Endothelial cell of umbilical vein (primary cell): ENCODE results near the gene PSMD13.

Experiments
- GATA2 ChIP-seq: IDR thresholded peaks from 2 replicates; pipeline ENCODE4 v1.7.0; 2011; ENCODE audit warnings: low read depth, mild to moderate bottlenecking, moderate library complexity, mixed read lengths, low read length; ENCODE audit not compliant: insufficient read length, insufficient read depth
- MYC ChIP-seq: IDR thresholded peaks from one replicate; pipeline ENCODE4 v1.6.1; 2011; ENCODE audit warnings: mild to moderate bottlenecking, low read depth, low read length
- POLR2A ChIP-seq: IDR thresholded peaks from 2 replicates; pipeline ENCODE4 v1.6.1; 2012; ENCODE audit warnings: low read depth, mild to moderate bottlenecking, control low read depth, low read length
- TF ChIP-seq, protein P1 (sequence below), 2 donors: IDR thresholded peaks; 1 replicate in 1 of 2; 2 replicates in 1 of 2; pipeline ENCODE4 v1.5.1; 2011; ENCODE audit warnings: low read length in 2 of 2, mild to moderate bottlenecking in 2 of 2, moderate library complexity in 2 of 2, control low read depth in 1 of 2, inconsistent platforms in 1 of 2, low read depth in 1 of 2; ENCODE audit not compliant: insufficient read depth in 1 of 2; ENCODE audit errors: extremely low read depth in 1 of 2

DNA sequence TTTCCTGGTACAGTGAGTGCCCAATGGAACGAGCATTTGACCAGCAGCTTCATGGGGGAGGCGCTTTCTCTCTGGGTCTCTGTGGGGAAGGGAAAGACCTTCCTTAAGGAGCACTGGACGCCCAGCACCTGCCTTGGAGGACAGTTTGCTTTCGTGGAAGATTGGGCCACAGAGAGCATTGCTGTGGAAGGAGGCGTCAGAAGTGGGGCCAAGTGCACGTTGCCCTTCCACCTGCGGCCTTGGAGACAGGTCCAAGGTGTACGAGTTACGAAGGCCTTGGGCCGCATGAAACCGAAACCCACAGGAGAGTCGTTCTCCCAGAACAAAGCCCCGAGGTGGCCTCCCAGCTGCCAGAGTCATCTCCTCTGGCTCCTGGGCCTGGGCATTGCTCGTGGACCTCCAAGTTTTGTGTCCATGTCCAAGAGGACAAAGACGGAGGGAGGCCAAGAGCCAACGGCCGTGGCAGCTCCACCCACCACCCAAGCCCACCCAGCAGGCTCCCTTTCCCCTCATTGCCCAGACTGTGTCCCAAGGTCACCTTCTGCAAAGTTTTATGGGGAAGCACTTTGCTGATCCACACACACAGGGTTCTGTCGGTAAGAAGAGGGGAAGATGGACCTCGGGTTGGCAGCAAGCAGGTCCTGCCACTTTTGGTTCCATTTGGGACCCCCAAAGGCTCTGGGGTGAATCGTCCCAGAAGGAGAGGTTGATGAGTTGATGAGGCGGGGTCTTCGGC lies 35.6 kb downstream of the PSMD13 start:
- TF ChIP-seq, protein P1, sequence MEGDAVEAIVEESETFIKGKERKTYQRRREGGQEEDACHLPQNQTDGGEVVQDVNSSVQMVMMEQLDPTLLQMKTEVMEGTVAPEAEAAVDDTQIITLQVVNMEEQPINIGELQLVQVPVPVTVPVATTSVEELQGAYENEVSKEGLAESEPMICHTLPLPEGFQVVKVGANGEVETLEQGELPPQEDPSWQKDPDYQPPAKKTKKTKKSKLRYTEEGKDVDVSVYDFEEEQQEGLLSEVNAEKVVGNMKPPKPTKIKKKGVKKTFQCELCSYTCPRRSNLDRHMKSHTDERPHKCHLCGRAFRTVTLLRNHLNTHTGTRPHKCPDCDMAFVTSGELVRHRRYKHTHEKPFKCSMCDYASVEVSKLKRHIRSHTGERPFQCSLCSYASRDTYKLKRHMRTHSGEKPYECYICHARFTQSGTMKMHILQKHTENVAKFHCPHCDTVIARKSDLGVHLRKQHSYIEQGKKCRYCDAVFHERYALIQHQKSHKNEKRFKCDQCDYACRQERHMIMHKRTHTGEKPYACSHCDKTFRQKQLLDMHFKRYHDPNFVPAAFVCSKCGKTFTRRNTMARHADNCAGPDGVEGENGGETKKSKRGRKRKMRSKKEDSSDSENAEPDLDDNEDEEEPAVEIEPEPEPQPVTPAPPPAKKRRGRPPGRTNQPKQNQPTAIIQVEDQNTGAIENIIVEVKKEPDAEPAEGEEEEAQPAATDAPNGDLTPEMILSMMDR (IDR thresholded peaks at IDR 0.05; ENCODE audit: extremely low read depth in 1 of 2, insufficient read depth in 1 of 2, low read depth in 1 of 2, low read length in 2 of 2) = no peak
- TF ChIP-seq MYC = no peak
- no peak for TF ChIP-seq POLR2A
- no peak for TF ChIP-seq GATA2
